Tibial nerve (tissue), 4 donors: ENCODE data around the gene CORO1C. TPM values are rescaled to one million over a fixed set of nuclear protein-coding genes. Genes with fewer than 3 reads are reported as not detected.

Experiments used
- DNase-seq, 2 donors: peaks; one replicate each; pipeline ENCODE4 v3.0.0-alpha.2; 2019; ENCODE audit warnings: low spot score in 2 of 2
- H3K27ac ChIP-seq, 4 donors: fragments of 200-600 bp; sonication (generic) in 3 of 4; one replicate each; pipeline ENCODE4 v1.5.1; 2017 to 2019; ENCODE audit warnings: mild to moderate bottlenecking in 1 of 4
- H3K27me3 ChIP-seq, 2 donors: fragments of 200-600 bp; sonication (generic) in 1 of 2; one replicate each; pipeline versions ENCODE4 v1.5.1 to v1.6.0; 2017 to 2019
- H3K36me3 ChIP-seq, 3 donors: fragments of 200-600 bp; sonication (generic); one replicate each; pipeline ENCODE4 v1.5.1; 2018 to 2019
- H3K4me1 ChIP-seq, 4 donors: fragments of 200-600 bp; sonication (generic) in 3 of 4; one replicate each; pipeline ENCODE4 v1.5.1; 2017 to 2019
- H3K4me3 ChIP-seq, 4 donors: fragments of 200-600 bp; sonication (generic) in 3 of 4; one replicate each; pipeline ENCODE4 v1.5.1; 2017 to 2019; ENCODE audit warnings: mild to moderate bottlenecking in 1 of 4, moderate library complexity in 1 of 4
- H3K9me3 ChIP-seq, 4 donors: fragments of 200-600 bp; sonication (generic) in 3 of 4; one replicate each; pipeline ENCODE4 v1.5.1; 2017 to 2019
- EP300 ChIP-seq, 2 donors: sonication (generic); formaldehyde crosslinking; IDR thresholded peaks; one replicate each; pipeline ENCODE4 v1.6.1; 2017; ENCODE audit warnings: antibody characterized with exemption in 2 of 2, mild to moderate bottlenecking in 1 of 2
- POLR2A ChIP-seq, 2 donors: fragments of 450-650 bp; IDR thresholded peaks; one replicate each; pipeline ENCODE4 v1.6.1; 2017; ENCODE audit warnings: antibody characterized with exemption in 2 of 2, mild to moderate bottlenecking in 2 of 2, moderate library complexity in 2 of 2
- WGBS, 2 donors: methylation state at CpG; one replicate each; pipeline ENCODE4 v1.1.5; 2018; 5-methylcytosine and 5-hydroxymethylcytosine counted together
- total RNA-seq, 4 donors: library from RNA; depleted of rRNA; stranded (reverse); fragments of >200 nt; gene quantifications; one replicate each; pipeline ENCODE4 v1.1.0, GENCODE V29; 2016
- TF ChIP-seq, protein P1 (sequence below), 5 experiments: fragments of 200-600 bp in 3 of 5; fragments of 450-650 bp in 2 of 5; sonication (generic) in 3 of 5; IDR thresholded peaks; one replicate each; pipeline ENCODE4 v1.5.1; 2016 to 2019; ENCODE audit warnings: antibody characterized with exemption in 5 of 5, mild to moderate bottlenecking in 3 of 5, moderate library complexity in 2 of 5

Gene CORO1C
- total RNA-seq, 4 donors from 2014 or later: 110 to 181 (median 158) TPM

GRCh38 chr12:108648371-108648770 is 82.9 kb downstream of the CORO1C start:
- no peak for DNase-seq
- no peak overlapping the region for H3K4me3 ChIP-seq
- H3K36me3 ChIP-seq: peaks cover 0 to 66% (median 5%) of the 10 kb centered on the region in 3 donors
- no peaks in the 10 kb centered on the region for H3K27me3 ChIP-seq
- WGBS, 2 donors: 91 to 94% methylated on average over 9 of the region's 9 CpGs
- TF ChIP-seq POLR2A (IDR thresholded peaks at IDR 0.05) (no peak), EP300 (IDR thresholded peaks at IDR 0.05) (no peak)
- TF ChIP-seq, protein P1, sequence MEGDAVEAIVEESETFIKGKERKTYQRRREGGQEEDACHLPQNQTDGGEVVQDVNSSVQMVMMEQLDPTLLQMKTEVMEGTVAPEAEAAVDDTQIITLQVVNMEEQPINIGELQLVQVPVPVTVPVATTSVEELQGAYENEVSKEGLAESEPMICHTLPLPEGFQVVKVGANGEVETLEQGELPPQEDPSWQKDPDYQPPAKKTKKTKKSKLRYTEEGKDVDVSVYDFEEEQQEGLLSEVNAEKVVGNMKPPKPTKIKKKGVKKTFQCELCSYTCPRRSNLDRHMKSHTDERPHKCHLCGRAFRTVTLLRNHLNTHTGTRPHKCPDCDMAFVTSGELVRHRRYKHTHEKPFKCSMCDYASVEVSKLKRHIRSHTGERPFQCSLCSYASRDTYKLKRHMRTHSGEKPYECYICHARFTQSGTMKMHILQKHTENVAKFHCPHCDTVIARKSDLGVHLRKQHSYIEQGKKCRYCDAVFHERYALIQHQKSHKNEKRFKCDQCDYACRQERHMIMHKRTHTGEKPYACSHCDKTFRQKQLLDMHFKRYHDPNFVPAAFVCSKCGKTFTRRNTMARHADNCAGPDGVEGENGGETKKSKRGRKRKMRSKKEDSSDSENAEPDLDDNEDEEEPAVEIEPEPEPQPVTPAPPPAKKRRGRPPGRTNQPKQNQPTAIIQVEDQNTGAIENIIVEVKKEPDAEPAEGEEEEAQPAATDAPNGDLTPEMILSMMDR (IDR thresholded peaks at IDR 0.05): no peak
- H3K4me1 ChIP-seq: peaks cover 0 to 38% (median 18%) of the 10 kb centered on the region in 4 donors
- no peaks in the 10 kb centered on the region for H3K9me3 ChIP-seq
- peak overlapping the region in 2 of 4 donors; percentile 29 to 70 for H3K27ac ChIP-seq

DNA sequence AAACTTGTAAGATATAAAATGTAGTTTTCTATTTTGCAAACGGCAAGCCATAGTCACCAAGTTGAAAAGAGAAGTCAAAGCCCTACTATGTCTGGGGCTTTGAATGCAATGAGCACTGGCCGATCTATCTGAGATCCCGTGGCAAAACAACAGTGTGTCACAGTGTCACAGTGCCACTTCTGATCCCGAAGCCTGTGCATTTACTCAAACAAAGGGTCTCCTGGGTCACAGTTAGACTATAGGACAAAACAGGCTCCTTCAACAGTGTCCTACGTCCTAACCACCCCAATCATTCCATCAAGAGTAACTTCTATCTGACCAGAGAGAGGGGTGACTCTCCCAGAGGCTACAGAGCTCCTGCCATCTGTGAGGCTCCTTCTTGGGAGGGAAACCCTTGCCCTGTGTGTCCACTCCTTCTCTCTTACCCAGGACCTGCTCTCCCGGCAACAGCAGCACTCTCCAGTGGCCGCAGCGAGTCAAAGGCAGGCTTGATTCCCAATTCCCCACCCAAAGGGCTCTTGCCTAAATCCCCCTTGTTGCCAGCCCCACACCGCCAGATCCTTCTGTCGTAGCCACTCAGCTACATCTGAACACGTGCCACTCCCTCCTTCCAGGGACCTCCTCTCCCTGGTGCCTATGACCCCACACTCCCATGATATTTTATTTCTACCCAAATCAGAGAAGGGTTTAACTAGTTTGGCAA is 83.6 kb downstream of the CORO1C start:
- no peaks in the 10 kb centered on the region for H3K27me3 ChIP-seq
- H3K27ac ChIP-seq: peak overlapping the region in 3 of 4 donors; percentile 29 to 70 (median 46)
- peaks cover 0 to 61% (median 5%) of the 10 kb centered on the region in 3 donors for H3K36me3 ChIP-seq
- DNase-seq: no peak
- WGBS, 2 donors: 63 to 72% methylated on average over 11 of the region's 11 CpGs
- TF ChIP-seq POLR2A (IDR thresholded peaks at IDR 0.05) (no peak), EP300 (IDR thresholded peaks at IDR 0.05) (no peak)
- TF ChIP-seq, protein P1 (IDR thresholded peaks at IDR 0.05): peak in 1 of 5 experiments; percentile 2
- peaks cover 0 to 42% (median 18%) of the 10 kb centered on the region in 4 donors for H3K4me1 ChIP-seq
- H3K9me3 ChIP-seq: no peaks in the 10 kb centered on the region
- H3K4me3 ChIP-seq: no peak overlapping the region

- Histone ChIP-seq H3K27me3 (no peaks in the 10 kb centered on the region), H3K4me1 (peaks cover 0 to 46% (median 18%) of the 10 kb centered on the region in 4 donors), H3K9me3 (no peaks in the 10 kb centered on the region), H3K27ac (peak overlapping the region in 3 of 4 donors; percentile 29 to 70 (median 46)), H3K4me3 (no peak overlapping the region), H3K36me3 (peaks cover 0 to 54% (median 5%) of the 10 kb centered on the region in 3 donors)
- WGBS, 2 donors: 56 to 58% methylated on average over 10 of the region's 10 CpGs
- DNase-seq: no peak
- TF ChIP-seq EP300 (IDR thresholded peaks at IDR 0.05): no peak
- TF ChIP-seq, protein P1 (IDR thresholded peaks at IDR 0.05): peak in 1 of 5 experiments; percentile 5
- no peak for TF ChIP-seq POLR2A (IDR thresholded peaks at IDR 0.05)
Observed at GRCh38 chr12:108646600-108647579, 84.4 kb downstream of the CORO1C start.

GRCh38 chr12:108645686-108646599 is 85.4 kb downstream of the CORO1C start:
- Histone ChIP-seq H3K27me3 (no peaks in the 10 kb centered on the region), H3K9me3 (no peaks in the 10 kb centered on the region), H3K4me1 (peaks cover 0 to 55% (median 22%) of the 10 kb centered on the region in 4 donors), H3K36me3 (peaks cover 0 to 45% (median 0%) of the 10 kb centered on the region in 3 donors), H3K4me3 (no peak overlapping the region), H3K27ac (peak overlapping the region in 2 of 4 donors; percentile 4 to 29)
- TF ChIP-seq POLR2A (IDR thresholded peaks at IDR 0.05) (no peak), EP300 (IDR thresholded peaks at IDR 0.05) (no peak)
- TF ChIP-seq, protein P1 (IDR thresholded peaks at IDR 0.05): no peak
- DNase-seq: no peak
- WGBS, 2 donors: 78 to 82% methylated on average over 15 of the region's 15 CpGs
